Measurements from ENCODE around the gene DPEP2. TPM values are rescaled to one million over a fixed set of nuclear protein-coding genes. Genes with fewer than 3 reads are reported as not detected.
A peak's percentile ranks its signal among the peaks of the same experiment; 100 is the strongest.
"Not testable (repeated sequence)": the region's sequence is repeated elsewhere in the genome, so short reads cannot be mapped to it uniquely, and the experiment has no call there.

Gene DPEP2
- total and polyA plus RNA-seq, 8 donors = 2.3 to 12.6 (median 3.4) TPM

DNA sequence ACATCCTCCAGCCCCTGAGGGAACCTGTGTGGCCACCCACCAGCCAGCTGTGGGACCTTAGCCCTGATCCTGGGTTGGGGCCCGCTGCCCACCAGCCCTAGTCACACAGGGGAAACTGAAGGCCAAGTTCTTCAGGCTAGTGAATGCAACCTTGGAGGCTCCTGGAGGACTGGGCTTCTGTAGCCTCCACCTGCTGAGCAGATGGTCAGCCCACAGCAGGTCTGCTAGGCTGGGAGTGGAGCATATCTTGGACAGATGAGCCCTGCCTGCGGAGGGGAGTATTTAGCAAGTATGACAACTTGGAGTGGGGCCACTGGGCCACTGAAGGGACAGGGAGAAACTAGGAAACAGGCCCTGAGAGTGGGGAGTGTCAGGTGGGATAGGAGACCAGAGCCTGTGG lies 23.1 kb downstream of the DPEP2 start:
- no peaks in the 10 kb centered on the region for H3K4me1 ChIP-seq
- H3K36me3 ChIP-seq = no peaks in the 10 kb centered on the region
- no peak overlapping the region for H3K27ac ChIP-seq
- intact Hi-C loops (cut with DNase I) = no loop called here
- no peak for ATAC-seq
- H3K4me3 ChIP-seq = no peak overlapping the region
- no peak for TF ChIP-seq CTCF (IDR thresholded peaks at IDR 0.05)
- no peak for DNase-seq
- H3K27me3 ChIP-seq = peaks cover 0 to 10% of the 10 kb centered on the region in 2 donors
- H3K9me3 ChIP-seq = no peaks in the 10 kb centered on the region

DNA sequence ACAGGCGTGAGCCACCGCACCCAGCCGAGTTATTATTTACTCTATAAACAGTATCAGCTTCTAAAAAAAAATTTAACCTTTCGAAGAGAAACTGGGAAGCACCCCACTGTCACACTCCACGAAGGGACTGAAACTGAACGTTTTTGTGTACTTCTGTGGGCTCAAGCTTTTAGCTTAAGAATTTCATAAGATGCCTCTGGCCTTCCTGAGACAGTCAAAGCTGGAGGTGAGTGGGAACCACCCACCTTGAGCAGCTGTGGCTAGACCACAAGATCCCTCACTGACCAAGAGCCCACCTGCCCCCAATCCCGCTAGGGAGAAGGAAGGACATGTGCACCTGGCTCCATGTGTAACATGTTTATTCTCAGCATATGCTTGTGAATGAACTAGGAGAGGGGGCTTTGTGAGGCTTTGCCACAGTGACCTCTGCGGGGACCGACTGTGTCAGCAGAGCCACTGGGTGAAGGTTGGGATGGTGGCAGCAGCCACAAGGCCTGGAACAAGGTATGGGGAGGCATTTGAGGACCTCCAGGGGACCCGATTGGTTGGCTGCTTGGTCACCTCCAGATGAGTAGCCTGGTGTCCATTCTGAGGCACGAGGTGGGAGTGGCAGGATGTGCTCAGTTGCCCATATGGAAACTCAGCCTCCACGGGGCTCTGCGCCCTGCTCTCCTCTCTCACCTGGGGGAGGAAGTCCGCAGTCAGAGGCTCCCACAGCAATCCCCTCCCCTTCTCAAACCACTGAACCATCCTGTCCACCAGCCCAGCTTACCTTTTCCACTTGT lies 23.8 kb downstream of the DPEP2 start:
- peaks cover 0 to 7% of the 10 kb centered on the region in 2 donors for H3K27me3 ChIP-seq
- TF ChIP-seq CTCF (IDR thresholded peaks at IDR 0.05) = no peak
- no peak overlapping the region for H3K4me3 ChIP-seq
- H3K9me3 ChIP-seq = no peaks in the 10 kb centered on the region
- intact Hi-C loops (cut with DNase I) = no loop called here
- ATAC-seq (no peak), DNase-seq (no peak)
- H3K27ac ChIP-seq = no peak overlapping the region
- no peaks in the 10 kb centered on the region for H3K4me1 ChIP-seq
- no peaks in the 10 kb centered on the region for H3K36me3 ChIP-seq

DNA sequence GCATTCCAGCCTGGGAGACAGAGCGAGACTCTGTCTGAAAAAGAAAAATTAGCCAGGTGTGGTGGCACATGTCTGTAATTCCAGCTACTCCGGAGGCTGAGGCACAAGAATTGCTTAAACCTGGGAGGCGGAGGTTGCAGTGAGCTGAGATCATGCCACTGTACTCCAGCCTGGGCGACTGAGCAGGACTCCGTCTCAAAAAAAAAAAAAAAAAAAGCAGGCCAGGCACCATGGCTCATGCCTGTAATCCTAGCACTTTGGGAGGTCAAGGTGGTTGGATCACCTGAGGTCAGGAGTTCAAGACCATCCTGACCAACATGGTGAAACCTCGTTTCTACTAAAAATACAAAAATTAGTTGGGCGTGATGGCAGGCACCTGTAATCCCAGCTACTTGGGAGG lies 27.0 kb downstream of the DPEP2 start:
- peaks cover 1 to 15% of the 10 kb centered on the region in 2 donors for H3K4me1 ChIP-seq
- intact Hi-C loops (cut with DNase I); H3K36me3 ChIP-seq: not testable (repeated sequence)

DNA sequence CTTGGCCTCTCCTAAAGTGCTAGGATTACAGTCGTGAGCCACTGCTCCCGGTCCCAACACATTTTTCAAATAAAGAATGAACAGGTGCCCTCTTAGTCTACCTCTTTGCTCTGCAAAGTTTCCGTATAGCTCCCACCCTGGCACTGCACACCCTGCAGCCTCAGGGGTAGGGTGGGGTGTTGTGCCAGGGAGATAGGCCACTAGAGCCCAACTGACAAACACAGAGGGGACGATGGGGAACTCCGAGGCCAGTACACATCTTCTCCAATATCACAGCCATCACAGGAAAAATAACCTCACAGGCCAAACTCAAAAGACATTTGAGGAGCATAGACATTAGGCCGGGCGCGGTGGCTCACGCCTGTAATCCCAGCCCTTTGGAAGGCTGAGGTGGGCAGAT lies 28.2 kb downstream of the DPEP2 start:
- no peak for TF ChIP-seq CTCF (IDR thresholded peaks at IDR 0.05)
- H3K4me1 ChIP-seq = peaks cover 13 to 26% of the 10 kb centered on the region in 2 donors
- H3K4me3 ChIP-seq = no peak overlapping the region
- no peak overlapping the region for H3K27ac ChIP-seq
- DNase-seq (no peak), ATAC-seq (no peak)
- no peaks in the 10 kb centered on the region for H3K27me3 ChIP-seq
- intact Hi-C loops (cut with DNase I) = no loop called here
- H3K9me3 ChIP-seq = no peaks in the 10 kb centered on the region
- H3K36me3 ChIP-seq = no peaks in the 10 kb centered on the region

More for the DNA sequence above, 27.0 kb downstream of the DPEP2 start:
- not testable (repeated sequence) for DNase-seq, H3K4me3 ChIP-seq, H3K27me3 ChIP-seq, ATAC-seq, H3K9me3 ChIP-seq, H3K27ac ChIP-seq

DNA sequence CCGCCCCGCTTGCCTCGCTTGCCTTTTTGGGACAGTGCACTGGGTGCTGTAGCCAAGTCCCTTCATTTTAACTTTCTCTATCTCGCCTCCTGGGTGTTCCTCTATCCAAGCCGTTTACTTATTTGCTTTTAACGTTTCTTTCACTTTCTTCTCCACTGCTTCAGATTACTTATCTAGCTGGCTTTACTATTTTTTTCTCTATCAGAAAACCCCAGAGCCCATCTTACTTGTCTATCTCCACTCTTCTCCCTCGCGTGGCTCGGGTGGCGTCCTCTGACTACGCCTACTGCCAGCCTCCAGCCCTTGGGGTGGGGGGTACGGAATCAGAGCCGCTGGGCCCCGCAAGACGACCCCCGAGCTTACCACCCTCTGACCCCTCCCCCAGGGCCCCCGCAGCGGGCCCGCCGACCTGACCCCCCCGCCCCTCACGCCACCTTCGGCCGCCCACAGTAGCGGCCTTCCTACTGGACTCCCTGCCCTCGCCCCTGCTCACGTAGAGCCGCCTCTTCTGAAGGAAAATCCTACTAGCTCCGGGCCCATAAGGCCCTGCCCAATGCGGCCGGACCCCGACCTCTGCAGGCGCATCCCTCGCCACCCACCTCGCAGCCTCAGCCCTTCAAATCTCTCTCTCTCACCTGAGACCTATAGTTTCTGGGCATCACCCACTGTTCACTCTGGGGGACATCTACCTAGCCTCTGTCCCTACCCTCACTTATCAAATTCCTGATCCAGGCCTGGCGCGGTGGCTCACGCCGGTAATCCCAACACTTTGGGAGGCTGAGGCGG lies 29.8 kb downstream of the DPEP2 start:
- TF ChIP-seq CTCF (IDR thresholded peaks at IDR 0.05) = no peak

More for the DNA sequence above, 29.8 kb downstream of the DPEP2 start:
- no peaks in the 10 kb centered on the region for H3K27me3 ChIP-seq
- H3K36me3 ChIP-seq = no peaks in the 10 kb centered on the region
- intact Hi-C loops (cut with DNase I) = no loop called here
- peaks cover 23 to 40% of the 10 kb centered on the region in 2 donors for H3K4me1 ChIP-seq
- ATAC-seq = no peak
- no peak for DNase-seq
- peak overlapping the region; percentile 88 to 93 for H3K27ac ChIP-seq
- peak overlapping the region; percentile 81 to 92 for H3K4me3 ChIP-seq
- H3K9me3 ChIP-seq = no peaks in the 10 kb centered on the region
